GM21528 (cell line): ENCODE results near the gene METTL22.
"Not testable (repeated sequence)": the region's sequence is repeated elsewhere in the genome, so short reads cannot be mapped to it uniquely, and the experiment has no call there.

Experiments
- ATAC-seq: cut with Tn5 transposase; IDR thresholded peaks from one replicate; pipeline ENCODE4 v1.9.1; 2021; ENCODE audit warnings: mild to moderate bottlenecking, moderate library complexity; ENCODE audit not compliant: unreplicated experiment, low FRiP score

METTL22 gene

DNA sequence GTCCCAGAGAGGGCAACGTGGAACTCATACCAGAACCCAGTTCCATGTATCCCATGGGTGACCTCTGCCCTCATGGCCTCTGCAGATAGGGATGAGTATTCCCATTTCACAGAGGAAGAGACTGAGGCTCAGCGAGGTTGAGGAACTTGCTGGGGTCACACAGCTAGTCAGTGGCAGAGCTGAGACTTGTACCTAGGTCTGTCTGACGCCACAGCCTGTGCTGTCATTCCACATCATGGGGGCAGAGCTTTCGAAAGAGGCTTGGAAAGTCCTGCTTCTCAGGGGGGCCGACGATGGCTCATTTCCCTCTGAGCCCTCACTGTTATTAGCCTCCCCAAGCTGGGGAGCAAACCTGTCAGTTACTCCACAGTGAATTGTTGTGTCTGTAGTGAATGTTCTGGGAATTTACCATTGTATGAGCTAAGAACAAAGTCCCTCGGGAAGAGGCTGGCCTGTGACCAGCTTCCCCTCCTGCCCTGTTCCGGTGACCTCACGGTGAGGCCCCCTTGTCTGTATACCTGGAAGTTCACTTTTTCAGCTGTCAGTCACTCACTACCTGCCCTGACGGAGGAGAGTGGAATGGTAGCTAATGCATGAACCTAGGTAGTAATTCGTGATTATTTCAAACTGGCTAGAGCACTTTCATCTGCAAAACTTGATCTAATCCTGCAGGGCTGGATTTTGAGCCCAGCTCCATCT is 8.9 kb downstream of the METTL22 start:
- no peak for ATAC-seq

DNA sequence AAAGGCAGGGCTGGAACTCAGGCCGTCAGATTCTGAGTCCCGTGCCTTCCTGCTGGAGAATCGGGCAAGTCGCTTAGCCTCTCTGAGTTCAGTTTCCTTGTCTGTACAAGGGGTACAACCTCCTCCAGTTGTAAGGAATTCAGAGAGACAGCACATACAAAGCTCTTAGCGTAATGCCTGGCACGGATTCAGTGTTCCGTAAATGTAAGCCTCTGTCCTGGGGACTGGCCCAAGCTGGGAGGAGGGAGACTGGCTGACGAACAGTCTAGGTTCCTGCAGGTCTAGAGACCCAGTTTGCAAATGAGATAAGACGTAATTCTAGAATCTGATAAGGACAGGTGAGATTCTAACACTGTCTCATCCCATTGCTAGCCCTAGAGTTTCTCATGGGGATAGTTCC is 9.9 kb downstream of the METTL22 start:
- no peak for ATAC-seq

DNA sequence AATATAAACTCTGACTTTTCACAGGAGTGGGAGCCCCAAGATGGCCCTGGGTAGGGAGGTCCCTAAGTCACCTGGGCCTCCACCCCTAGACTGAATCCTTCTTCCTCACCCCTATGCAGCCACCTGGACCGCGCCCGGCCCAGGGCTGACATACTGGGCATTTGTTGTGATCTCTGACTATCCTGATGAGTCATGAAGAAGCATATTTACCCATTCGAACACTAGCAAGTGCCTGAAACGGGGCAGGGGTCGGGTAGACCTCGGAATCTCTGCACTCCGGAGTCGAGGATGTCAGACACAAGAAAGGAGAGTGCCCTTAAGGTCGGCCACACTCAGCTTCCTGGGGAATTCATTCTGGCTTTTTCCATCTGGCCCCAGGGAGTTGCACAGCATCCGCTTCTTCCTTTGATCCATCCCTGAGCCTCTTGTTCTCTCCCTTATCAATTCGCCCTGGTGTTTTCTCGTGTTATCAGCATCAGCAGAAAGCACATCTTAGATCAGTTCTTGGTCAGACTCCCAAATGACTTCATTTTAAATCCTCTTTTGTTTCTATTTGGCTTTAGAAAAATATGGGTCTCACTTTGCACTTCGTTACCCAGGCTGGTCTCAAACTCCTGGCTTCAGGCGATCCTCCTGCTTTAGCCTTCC is 10.4 kb downstream of the METTL22 start:
- ATAC-seq: no peak

DNA sequence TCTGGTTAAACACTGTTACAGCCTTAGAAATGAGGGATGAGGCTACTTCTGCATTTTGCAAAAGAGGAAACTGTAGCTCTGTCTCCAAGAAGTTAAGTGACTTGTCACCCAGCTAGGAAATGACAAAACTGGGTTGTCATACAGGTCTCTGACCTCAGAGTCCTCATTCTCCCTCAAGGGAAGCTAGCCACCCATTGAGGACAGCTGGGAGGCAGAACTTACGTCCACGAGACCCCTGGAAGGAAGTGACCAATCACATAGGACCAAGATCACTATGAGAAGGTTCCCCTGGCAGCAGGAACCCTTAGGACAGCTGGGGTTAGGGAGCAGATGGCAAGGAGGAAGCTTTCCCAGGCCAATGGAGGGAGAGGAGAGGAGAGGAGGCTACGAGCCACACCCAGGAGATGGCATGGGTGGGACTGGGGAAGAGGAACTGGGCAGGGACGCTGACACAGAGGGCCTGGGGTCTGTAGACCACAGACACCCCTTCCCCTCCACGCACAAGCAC is 11.2 kb downstream of the METTL22 start:
- ATAC-seq: no peak

DNA sequence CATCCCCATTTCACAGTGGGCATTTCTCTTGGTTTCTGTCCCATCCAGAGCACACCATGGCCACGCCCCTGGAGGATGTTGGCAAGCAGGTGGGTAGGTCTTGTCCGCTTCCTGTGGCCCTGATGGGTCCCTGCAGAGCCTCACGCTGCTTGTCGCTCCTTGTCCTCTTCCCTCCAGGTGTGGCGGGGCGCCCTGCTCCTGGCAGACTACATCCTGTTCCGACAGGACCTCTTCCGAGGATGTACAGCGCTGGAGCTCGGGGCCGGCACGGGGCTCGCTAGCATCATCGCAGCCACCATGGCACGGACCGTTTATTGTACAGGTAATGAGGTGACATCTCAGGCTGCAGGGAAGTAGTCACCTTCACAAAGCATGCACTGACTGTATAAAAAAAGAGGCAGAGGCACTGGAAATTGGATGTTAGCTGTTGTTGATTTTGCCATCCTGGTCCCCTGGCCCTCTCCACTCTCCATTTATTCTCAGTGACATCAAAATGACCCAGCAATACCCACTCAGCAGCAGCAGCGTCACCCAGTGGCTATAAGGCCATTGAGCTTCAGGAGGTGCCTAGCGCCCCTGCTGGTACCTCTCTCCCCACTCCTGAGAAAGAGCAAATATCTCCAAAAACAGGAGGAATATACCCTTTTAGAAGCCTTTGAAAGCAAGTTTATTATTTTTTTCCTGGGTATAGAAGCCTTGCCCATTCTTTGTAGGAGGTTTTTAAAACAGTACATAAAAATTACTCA is 13.7 kb downstream of the METTL22 start:
- no peak for ATAC-seq

DNA sequence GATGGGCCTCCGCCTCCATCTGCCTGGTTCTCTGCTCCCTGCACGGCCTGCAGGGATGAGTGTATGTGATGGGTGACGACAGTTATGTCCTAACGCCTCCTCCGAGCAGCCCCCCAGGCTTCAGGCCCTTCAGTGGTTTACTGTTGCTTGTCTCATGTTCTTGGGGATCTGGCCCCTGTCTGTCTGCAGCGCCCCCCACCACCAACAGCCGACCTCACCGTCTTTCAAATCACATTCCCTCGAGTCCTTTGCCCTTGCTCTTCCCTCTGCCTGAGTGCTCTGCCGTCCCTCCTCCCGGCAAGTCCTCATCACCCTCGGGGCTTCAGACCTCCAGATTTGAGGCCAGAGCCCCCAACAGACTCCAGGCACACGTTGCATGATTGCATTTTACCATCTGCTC is 18.2 kb downstream of the METTL22 start:
- no peak for ATAC-seq

DNA sequence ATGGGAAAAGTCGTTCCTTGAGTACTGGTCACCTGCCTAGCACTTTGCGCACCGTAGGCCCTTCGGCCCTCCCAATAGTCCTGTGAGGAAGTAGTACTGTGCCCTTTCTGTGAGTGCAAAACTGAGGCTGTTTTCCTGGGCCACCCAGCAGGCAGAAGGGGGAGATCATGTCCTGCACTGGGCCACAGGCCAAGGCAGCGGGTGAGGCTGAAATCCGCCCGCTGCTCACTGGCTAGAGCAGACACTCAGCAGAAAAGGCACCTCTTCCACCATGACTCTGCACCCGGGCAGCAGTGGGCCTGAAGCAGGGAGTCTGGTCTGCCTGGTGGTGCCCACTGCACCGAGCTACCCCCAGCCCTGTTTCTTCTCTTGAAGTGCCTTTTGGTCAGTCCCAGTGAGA is 20.2 kb downstream of the METTL22 start:
- ATAC-seq: no peak

DNA sequence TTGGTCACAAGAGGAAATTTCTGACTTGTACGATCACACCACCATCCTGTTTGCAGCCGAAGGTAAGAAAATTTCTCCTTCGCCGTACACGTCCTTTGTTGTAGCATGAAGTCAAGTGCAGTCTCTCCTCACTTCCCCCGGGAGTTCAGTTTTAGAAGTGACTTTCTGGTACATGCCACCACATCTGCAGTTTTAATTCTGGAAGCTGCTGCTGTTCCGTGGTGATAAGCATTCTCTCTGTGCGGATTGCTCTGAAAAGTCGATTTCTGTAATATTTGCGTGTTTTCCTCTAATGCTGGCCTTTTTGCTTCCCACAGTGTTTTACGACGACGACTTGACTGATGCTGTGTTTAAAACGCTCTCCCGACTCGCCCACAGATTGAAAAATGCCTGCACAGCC is 20.6 kb downstream of the METTL22 start:
- ATAC-seq: no peak

DNA sequence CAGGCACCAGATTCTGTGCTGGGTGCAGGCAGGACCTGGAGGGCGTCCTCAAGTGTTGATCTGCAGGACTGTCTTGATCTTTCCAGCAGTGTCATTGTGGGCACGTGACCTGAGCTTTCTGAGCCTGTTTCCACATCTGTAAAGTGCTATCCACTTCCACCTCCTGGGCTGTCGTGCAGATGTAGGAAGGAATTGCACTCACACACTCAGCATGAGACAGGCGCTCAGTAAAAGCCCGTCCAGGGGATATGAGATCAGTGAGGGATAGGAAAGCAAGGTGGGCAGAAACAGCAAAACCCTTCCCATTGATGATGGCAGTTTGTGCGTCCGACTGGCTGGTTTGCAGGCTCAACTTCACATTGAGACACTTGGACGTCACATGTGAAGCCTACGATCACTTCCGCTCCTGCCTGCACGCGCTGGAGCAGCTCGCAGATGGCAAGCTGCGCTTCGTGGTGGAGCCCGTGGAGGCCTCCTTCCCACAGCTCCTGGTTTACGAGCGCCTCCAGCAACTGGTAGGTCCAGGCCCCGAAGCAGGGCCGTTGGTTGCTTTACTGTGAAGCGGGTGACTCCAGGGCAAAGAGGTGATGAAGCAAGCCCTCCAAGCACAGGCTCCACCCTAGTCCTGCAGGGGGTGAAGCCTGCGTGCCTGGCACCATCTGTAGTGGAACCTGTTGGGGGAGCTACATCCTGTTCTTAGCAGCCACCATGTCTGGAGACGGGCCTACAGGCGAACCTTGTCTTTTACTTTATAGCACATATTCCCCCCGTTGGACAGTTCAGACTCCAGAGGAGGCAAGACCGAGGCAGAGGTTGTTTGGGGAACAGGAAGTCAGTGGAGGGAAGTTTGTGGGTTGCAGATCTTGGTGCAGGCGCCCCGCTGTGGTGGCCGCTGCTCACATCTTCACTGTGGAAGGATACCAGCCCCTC is 23.0 kb downstream of the METTL22 start:
- no peak for ATAC-seq

DNA sequence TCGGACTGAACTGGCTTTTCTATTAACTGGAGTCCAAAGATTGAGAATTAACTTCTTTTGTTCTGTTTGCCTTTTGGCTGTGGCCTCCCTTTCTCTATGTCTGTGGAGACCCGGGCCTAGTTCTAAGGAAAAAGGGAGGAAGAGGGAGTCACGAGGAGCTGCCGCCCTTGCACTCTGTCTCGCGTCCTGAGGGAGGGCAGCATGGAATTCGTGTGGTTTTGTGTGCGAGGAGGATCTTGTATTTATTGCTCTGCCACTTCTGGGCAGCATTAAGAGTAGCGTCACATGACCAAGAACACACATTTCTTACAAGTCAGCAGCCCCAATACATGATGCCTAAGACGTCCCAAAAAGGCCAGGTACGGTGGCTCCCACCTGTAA is 23.6 kb downstream of the METTL22 start:
- ATAC-seq: no peak

DNA sequence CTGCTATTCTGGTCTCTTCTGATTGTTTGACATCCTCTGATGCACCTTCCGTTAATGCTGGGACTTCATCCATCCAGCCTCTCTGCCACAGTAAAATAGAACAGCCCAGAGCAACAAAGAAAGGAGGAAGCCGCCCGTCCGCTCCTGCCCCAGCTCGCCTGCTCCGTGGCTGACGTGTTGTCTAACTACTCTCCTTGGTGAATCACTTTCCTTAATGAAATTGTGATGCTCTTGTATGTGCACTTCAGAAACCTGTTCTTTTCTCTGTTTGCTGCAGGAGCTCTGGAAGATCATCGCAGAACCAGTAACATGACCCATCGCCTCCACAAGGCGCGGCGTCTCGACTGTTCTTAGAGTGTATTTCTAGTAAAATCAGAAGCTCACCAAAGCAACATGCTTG is 24.3 kb downstream of the METTL22 start:
- no peak for ATAC-seq

DNA sequence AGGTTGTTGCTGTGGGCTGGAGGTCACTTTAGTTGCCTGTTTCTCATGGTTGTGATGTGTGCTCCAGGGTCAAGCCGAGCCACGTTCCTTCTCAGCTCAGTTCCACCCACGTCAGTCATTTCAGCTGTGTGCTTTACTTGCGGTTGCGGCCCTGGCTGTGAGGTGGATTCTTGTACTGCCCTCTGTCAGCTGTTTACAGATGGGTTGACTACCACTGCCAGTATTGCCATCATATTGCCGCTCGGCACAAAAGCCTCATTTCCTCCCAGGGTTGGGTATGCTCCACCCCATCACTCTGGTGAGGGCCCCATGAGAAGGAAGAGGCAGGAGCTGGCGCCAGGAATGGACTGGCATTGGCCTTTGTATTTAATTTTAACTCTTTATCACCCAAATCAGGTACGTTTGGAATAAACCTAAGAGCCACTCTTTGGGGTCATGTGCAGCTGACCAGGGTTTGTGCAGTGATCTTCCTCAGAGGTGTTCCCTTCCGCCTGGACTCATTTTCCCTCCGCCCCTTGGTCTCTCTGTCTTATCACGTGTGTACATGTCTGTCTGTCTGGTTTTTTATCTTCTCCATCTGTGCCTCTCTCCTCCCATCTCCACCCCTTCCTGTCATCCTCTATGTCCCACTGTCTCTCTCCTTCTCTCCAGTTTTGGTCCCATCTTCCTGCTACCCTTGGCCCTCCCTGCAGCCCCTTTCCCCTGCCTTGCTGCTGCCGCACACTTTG is 25.0 kb downstream of the METTL22 start:
- ATAC-seq: no peak

DNA sequence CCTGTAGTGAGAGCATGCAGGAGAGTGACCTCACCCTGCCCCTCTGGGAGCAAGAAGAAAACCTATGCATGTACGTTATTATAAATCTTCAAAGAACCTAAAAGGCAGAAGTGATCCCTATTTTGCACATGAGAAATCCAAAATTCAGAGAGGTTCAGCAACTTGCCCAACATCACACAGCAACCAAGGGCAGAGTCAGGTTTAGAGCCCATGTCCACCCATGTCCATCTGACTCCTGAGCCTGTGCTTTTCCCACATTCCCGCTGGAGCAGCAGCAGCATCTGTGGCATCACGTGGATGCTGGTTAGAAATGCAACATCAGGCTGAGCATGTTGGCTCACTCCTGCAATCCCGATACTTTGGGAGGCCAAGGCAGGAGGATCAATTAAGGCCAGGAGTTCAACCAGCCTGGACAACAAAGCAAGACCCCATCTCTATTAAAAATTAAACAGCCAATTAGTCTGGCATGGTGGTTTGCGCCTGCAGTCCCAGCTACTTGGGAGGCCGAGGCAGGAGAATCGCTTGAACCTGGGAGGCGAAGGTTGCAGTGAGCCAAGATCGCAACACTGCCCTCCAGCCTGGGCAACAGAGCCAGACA is 26.3 kb downstream of the METTL22 start:
- no peak for ATAC-seq

DNA sequence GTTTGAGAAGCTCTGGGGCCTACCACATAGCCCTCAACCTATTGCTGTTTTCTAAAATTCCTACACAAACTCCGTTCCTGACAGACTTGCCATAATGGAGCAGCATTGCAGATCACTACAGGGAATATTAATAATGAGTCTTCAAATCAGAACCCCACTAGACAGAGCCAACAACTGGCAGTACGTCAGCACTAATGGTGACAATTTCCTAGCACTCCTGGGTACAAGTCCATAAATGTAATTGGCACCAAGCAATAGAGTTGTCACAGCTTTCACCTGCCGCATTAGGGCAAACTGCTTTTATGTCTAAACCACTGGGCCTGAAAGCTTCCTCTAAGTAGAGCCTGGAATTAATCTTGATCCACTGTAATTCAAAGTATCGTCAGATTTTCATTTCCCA is 27.4 kb downstream of the METTL22 start:
- ATAC-seq: no peak

DNA sequence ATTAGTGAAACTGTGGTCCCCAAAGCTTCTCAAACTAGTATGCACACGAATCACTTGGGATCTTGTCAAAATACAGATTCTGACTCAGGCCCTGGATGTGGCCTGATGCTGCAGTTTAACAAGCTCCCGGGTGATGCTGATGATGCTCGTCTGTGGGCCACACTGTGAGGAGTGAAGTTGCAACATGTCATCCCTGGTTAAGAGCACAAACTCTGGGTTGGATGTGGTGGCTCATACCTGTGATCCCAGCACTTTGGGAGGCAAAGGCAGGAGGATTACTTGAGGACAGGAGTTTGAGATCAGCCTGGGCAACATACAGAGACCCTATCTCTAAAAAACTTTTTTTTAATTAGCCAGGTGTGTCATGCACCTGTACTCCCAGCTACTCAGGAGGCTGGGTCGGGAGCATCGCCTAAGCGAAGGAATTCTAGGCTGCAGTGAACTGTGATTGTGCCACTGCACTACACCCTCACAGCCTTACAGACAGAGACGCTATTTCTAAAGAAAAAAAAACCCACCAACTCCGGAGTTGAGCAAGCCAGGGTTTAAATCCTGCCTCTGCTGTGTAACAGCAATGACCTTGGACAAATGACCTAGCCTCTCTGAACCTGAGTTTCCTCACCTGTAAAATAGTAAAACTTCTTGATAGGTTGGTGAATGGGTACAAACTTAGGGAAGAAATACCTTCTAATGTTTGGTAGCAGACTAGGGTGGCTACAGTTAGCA is 28.5 kb downstream of the METTL22 start:
- ATAC-seq: no peak

DNA sequence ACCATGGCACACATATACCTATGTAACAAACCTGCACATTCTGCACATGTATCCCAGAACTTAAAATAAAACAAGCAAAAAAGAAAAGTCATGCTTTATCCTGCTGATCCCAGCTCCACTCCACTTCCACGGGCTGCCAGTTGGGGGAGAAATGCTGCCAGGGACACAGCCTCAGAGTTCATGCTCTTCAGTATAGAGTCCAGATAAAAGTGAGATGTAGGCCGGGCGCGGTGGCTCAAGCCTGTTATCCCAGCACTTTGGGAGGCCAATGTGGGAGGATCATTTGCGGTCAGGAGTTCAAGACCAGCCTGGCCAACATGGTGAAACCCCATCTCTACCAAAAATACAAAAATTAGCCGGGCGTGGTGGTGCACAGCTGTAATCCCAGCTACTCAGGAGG is 30.5 kb downstream of the METTL22 start:
- ATAC-seq: not testable (repeated sequence)

DNA sequence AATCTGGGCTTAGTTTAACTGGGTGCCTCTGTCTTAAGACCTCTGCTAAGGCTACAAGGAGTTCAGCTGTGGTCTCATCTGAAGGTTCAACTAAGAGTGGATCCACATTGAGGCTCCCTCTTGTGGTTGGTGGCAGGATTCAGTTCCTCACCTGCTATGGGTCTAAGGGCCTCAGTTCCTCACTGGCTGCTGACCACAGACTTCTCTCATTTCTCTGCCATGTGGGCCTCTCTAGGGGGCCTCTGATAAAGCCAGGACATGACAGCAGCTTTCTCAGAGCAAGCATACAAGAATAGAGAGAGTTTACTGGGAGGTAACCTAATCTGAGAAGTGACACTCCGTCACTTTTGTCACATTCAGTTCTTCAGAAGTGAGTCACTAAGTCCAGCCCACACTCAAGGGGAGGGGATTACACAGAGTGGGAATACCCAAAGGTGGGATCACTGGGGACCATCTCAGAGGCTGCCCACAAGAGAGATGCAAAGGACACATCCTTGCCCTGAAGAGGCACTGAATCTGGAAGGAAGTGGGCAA is 33.8 kb downstream of the METTL22 start:
- ATAC-seq: peak; percentile 68

DNA sequence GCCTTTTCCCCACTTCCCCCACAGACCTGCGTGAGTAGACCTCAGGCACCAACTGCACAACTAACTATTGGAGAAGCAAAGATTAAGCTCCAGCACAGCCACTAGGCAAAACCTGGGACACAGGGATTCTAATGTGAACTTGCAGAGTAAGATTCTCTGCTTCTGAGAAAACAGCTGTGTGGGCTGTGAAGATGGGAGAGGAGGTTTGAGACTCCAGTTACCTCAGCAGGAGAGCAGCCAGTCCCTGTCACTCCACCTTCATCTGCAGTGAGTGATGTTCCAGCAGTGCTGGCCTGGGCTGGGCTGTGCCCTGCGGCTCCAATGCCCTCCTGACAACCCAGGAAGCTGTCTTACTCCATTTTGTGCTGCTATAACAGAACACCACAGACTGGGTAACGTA is 34.9 kb downstream of the METTL22 start:
- ATAC-seq: no peak
